WERI-Rb-1 (cell line): ENCODE results near the gene DUSP22.

Experiments
- DNase-seq: peaks from one replicate; pipeline ENCODE4 v3.0.0-alpha.2; 2020
- H3K27ac ChIP-seq: fragments of 250-450 bp; sonication (Bioruptor Pico); 2 replicates; pipeline ENCODE4 v1.5.1; 2020; ENCODE audit warnings: mild to moderate bottlenecking, moderate library complexity
- H3K27me3 ChIP-seq: fragments of 250-450 bp; sonication (Bioruptor Pico); 2 replicates; pipeline ENCODE4 v1.5.1; 2021; ENCODE audit warnings: mild to moderate bottlenecking, low read depth, moderate library complexity; ENCODE audit not compliant: insufficient read depth, severe bottlenecking
- H3K36me3 ChIP-seq: fragments of 250-450 bp; sonication (Bioruptor Pico); 2 replicates; pipeline ENCODE4 v1.5.1; 2020; ENCODE audit warnings: mild to moderate bottlenecking, moderate library complexity
- H3K4me3 ChIP-seq: 2 replicates; pipeline ENCODE4 v1.5.1; 2011; ENCODE audit warnings: low read depth, mild to moderate bottlenecking, control low read depth, low read length
- H3K9me3 ChIP-seq: fragments of 250-450 bp; sonication (Bioruptor Pico); 2 replicates; pipeline ENCODE4 v1.5.1; 2021; ENCODE audit warnings: mild to moderate bottlenecking, moderate library complexity; ENCODE audit not compliant: severe bottlenecking
- CTCF ChIP-seq: IDR thresholded peaks from 2 replicates; pipeline ENCODE4 v1.5.1; 2011; ENCODE audit warnings: low read depth, mild to moderate bottlenecking, control low read depth, inconsistent platforms, low read length

Gene DUSP22

GRCh38 chr6:382883-383810 is 90.9 kb downstream of the DUSP22 start:
- Histone ChIP-seq H3K27ac (no peak overlapping the region), H3K36me3 (no peaks in the 10 kb centered on the region), H3K27me3 (peaks cover 29% of the 10 kb centered on the region), H3K4me3 (no peak overlapping the region), H3K9me3 (no peaks in the 10 kb centered on the region)
- TF ChIP-seq CTCF = peak; percentile 29; the same call in 1 of the 2 replicates
- no peak for DNase-seq

- DNase-seq = no peak
- no peaks in the 10 kb centered on the region for H3K36me3 ChIP-seq
- H3K27ac ChIP-seq = no peak overlapping the region
- H3K27me3 ChIP-seq = peaks cover 28% of the 10 kb centered on the region
- no peak overlapping the region for H3K4me3 ChIP-seq
- H3K9me3 ChIP-seq = no peaks in the 10 kb centered on the region
- TF ChIP-seq CTCF = no peak
These were observed 91.6 kb downstream of the DUSP22 start for GRCh38 chr6:383856-384255.

- no peaks in the 10 kb centered on the region for H3K36me3 ChIP-seq
- H3K27ac ChIP-seq = no peak overlapping the region
- DNase-seq = no peak
- no peaks in the 10 kb centered on the region for H3K9me3 ChIP-seq
- no peak overlapping the region for H3K4me3 ChIP-seq
- peaks cover 28% of the 10 kb centered on the region for H3K27me3 ChIP-seq
- no peak for TF ChIP-seq CTCF
These were observed 92.6 kb downstream of the DUSP22 start for GRCh38 chr6:384898-385297.

GRCh38 chr6:385614-386013 is 93.3 kb downstream of the DUSP22 start:
- Histone ChIP-seq H3K9me3 (no peaks in the 10 kb centered on the region), H3K4me3 (no peak overlapping the region), H3K36me3 (no peaks in the 10 kb centered on the region), H3K27me3 (peaks cover 30% of the 10 kb centered on the region), H3K27ac (no peak overlapping the region)
- no peak for TF ChIP-seq CTCF
- DNase-seq = no peak

GRCh38 chr6:386688-387266 is 94.5 kb downstream of the DUSP22 start:
- no peaks in the 10 kb centered on the region for H3K36me3 ChIP-seq
- H3K4me3 ChIP-seq = no peak overlapping the region
- peaks cover 35% of the 10 kb centered on the region for H3K27me3 ChIP-seq
- TF ChIP-seq CTCF = no peak
- no peaks in the 10 kb centered on the region for H3K9me3 ChIP-seq
- no peak overlapping the region for H3K27ac ChIP-seq
- no peak for DNase-seq
